Measurements from ENCODE around the gene ZCCHC8.

The ZCCHC8 gene

GRCh38 chr12:122518908-122519307 lies 18.2 kb upstream of the ZCCHC8 start:
- Histone ChIP-seq H2BK5ac (ENCODE audit: low read length) (no peak overlapping the region), H3K4ac (ENCODE audit: low read length) (no peak overlapping the region), H2AFZ (ENCODE audit: low read length) (no peak overlapping the region), H3K4me3 (ENCODE audit: low read length in 2 of 2) (no peak overlapping the region), H3K18ac (ENCODE audit: low read length) (no peak overlapping the region), H4K91ac (ENCODE audit: low read depth, low read length, poor library complexity) (no peak overlapping the region), H3K27ac (replicated peaks; ENCODE audit: low read length) (no peak overlapping the region), H3K4me1 (ENCODE audit: control insufficient read depth in 2 of 2, insufficient read depth in 1 of 2, low read depth in 1 of 2, low read length in 2 of 2) (peaks cover 3 to 6% of the 10 kb centered on the region in 2 donors), H2AK5ac (ENCODE audit: low read depth, low read length) (no peak overlapping the region), H3K14ac (ENCODE audit: low read length) (no peak overlapping the region), H3K36me3 (replicated peaks in 1 of 2; ENCODE audit: control insufficient read depth in 2 of 2, insufficient read depth in 2 of 2, low read length in 2 of 2) (peaks cover 33 to 99% of the 10 kb centered on the region in 2 donors), H2BK120ac (ENCODE audit: low read depth, low read length) (no peak overlapping the region), H2BK12ac (ENCODE audit: low read length) (no peak overlapping the region), H4K8ac (ENCODE audit: low read depth, low read length) (no peak overlapping the region), H3K9ac (ENCODE audit: low read depth, low read length, poor library complexity) (no peak overlapping the region), H2BK15ac (ENCODE audit: low read length) (no peak overlapping the region), H3K9me3 (replicated peaks in 1 of 2; ENCODE audit: control insufficient read depth in 2 of 2, insufficient read depth in 1 of 2, low read depth in 1 of 2, low read length in 2 of 2) (no peaks in the 10 kb centered on the region), H3K79me1 (ENCODE audit: low read depth, low read length) (peaks cover 5% of the 10 kb centered on the region), H3K4me2 (ENCODE audit: insufficient read depth, low read length, poor library complexity, severe bottlenecking) (no peak overlapping the region), H3K27me3 (ENCODE audit: control insufficient read depth in 3 of 3, insufficient read depth in 3 of 3, low read depth in 1 of 3, low read length in 3 of 3) (no peaks in the 10 kb centered on the region), H3K23ac (ENCODE audit: low read depth, low read length, poor library complexity) (no peak overlapping the region)
- no peak for DNase-seq (ENCODE audit: low spot score)
- no CpG with 5 or more reads among the region's 1 CpG for WGBS, 2 donors (ENCODE audit: extremely low coverage in 2 of 2, insufficient read length in 2 of 2, insufficient replicate concordance in 1 of 2)

- H3K9me3 ChIP-seq (replicated peaks in 1 of 2; ENCODE audit: control insufficient read depth in 2 of 2, insufficient read depth in 1 of 2, low read depth in 1 of 2, low read length in 2 of 2) = no peaks in the 10 kb centered on the region
- no peak overlapping the region for H2BK12ac ChIP-seq (ENCODE audit: low read length)
- H2BK120ac ChIP-seq (ENCODE audit: low read depth, low read length) = no peak overlapping the region
- H2BK5ac ChIP-seq (ENCODE audit: low read length) = no peak overlapping the region
- H3K4me3 ChIP-seq (ENCODE audit: low read length in 2 of 2) = no peak overlapping the region
- H3K14ac ChIP-seq (ENCODE audit: low read length) = no peak overlapping the region
- no peaks in the 10 kb centered on the region for H3K4me1 ChIP-seq (ENCODE audit: control insufficient read depth in 2 of 2, insufficient read depth in 1 of 2, low read depth in 1 of 2, low read length in 2 of 2)
- no peak overlapping the region for H4K91ac ChIP-seq (ENCODE audit: low read depth, low read length, poor library complexity)
- H2AK5ac ChIP-seq (ENCODE audit: low read depth, low read length) = no peak overlapping the region
- H4K8ac ChIP-seq (ENCODE audit: low read depth, low read length) = no peak overlapping the region
- H3K36me3 ChIP-seq (replicated peaks in 1 of 2; ENCODE audit: control insufficient read depth in 2 of 2, insufficient read depth in 2 of 2, low read length in 2 of 2) = peaks cover 37 to 99% of the 10 kb centered on the region in 2 donors
- DNase-seq (ENCODE audit: low spot score) = no peak
- no CpG with 5 or more reads among the region's 5 CpGs for WGBS, 2 donors (ENCODE audit: extremely low coverage in 2 of 2, insufficient read length in 2 of 2, insufficient replicate concordance in 1 of 2)
- H3K18ac ChIP-seq (ENCODE audit: low read length) = no peak overlapping the region
- no peaks in the 10 kb centered on the region for H3K27me3 ChIP-seq (ENCODE audit: control insufficient read depth in 3 of 3, insufficient read depth in 3 of 3, low read depth in 1 of 3, low read length in 3 of 3)
- no peak overlapping the region for H3K23ac ChIP-seq (ENCODE audit: low read depth, low read length, poor library complexity)
- H2BK15ac ChIP-seq (ENCODE audit: low read length) = no peak overlapping the region
- H3K4ac ChIP-seq (ENCODE audit: low read length) = no peak overlapping the region
- no peak overlapping the region for H3K27ac ChIP-seq (replicated peaks; ENCODE audit: low read length)
- no peak overlapping the region for H2AFZ ChIP-seq (ENCODE audit: low read length)
- H3K9ac ChIP-seq (ENCODE audit: low read depth, low read length, poor library complexity) = no peak overlapping the region
- H3K79me1 ChIP-seq (ENCODE audit: low read depth, low read length) = peaks cover 5% of the 10 kb centered on the region
- no peak overlapping the region for H3K4me2 ChIP-seq (ENCODE audit: insufficient read depth, low read length, poor library complexity, severe bottlenecking)
Measured at GRCh38 chr12:122517877-122518276, 17.1 kb upstream of the ZCCHC8 start.

- Histone ChIP-seq H2BK120ac (ENCODE audit: low read depth, low read length) (no peak overlapping the region), H3K9me3 (replicated peaks in 1 of 2; ENCODE audit: control insufficient read depth in 2 of 2, insufficient read depth in 1 of 2, low read depth in 1 of 2, low read length in 2 of 2) (no peaks in the 10 kb centered on the region), H3K4me2 (ENCODE audit: insufficient read depth, low read length, poor library complexity, severe bottlenecking) (no peak overlapping the region), H3K27ac (replicated peaks; ENCODE audit: low read length) (no peak overlapping the region), H3K27me3 (ENCODE audit: control insufficient read depth in 3 of 3, insufficient read depth in 3 of 3, low read depth in 1 of 3, low read length in 3 of 3) (no peaks in the 10 kb centered on the region), H2AK5ac (ENCODE audit: low read depth, low read length) (no peak overlapping the region), H2BK15ac (ENCODE audit: low read length) (no peak overlapping the region), H3K36me3 (replicated peaks in 1 of 2; ENCODE audit: control insufficient read depth in 2 of 2, insufficient read depth in 2 of 2, low read length in 2 of 2) (peaks cover 42 to 99% of the 10 kb centered on the region in 2 donors), H3K4ac (ENCODE audit: low read length) (no peak overlapping the region), H4K91ac (ENCODE audit: low read depth, low read length, poor library complexity) (no peak overlapping the region), H3K4me1 (ENCODE audit: control insufficient read depth in 2 of 2, insufficient read depth in 1 of 2, low read depth in 1 of 2, low read length in 2 of 2) (no peaks in the 10 kb centered on the region), H2AFZ (ENCODE audit: low read length) (no peak overlapping the region), H2BK5ac (ENCODE audit: low read length) (no peak overlapping the region), H3K23ac (ENCODE audit: low read depth, low read length, poor library complexity) (no peak overlapping the region), H2BK12ac (ENCODE audit: low read length) (no peak overlapping the region), H3K4me3 (ENCODE audit: low read length in 2 of 2) (no peak overlapping the region), H3K18ac (ENCODE audit: low read length) (no peak overlapping the region), H3K14ac (ENCODE audit: low read length) (no peak overlapping the region), H3K79me1 (ENCODE audit: low read depth, low read length) (peaks cover 5% of the 10 kb centered on the region), H4K8ac (ENCODE audit: low read depth, low read length) (no peak overlapping the region), H3K9ac (ENCODE audit: low read depth, low read length, poor library complexity) (no peak overlapping the region)
- no CpG with 5 or more reads among the region's 13 CpGs for WGBS, 2 donors (ENCODE audit: extremely low coverage in 2 of 2, insufficient read length in 2 of 2, insufficient replicate concordance in 1 of 2)
- no peak for DNase-seq (ENCODE audit: low spot score)
Measured at GRCh38 chr12:122516544-122517361, 16.0 kb upstream of the ZCCHC8 start.

- Histone ChIP-seq H3K27me3 (ENCODE audit: control insufficient read depth in 3 of 3, insufficient read depth in 3 of 3, low read depth in 1 of 3, low read length in 3 of 3) (no peaks in the 10 kb centered on the region), H3K4me2 (ENCODE audit: insufficient read depth, low read length, poor library complexity, severe bottlenecking) (no peak overlapping the region), H3K14ac (ENCODE audit: low read length) (no peak overlapping the region), H3K79me1 (ENCODE audit: low read depth, low read length) (peaks cover 7% of the 10 kb centered on the region), H2BK12ac (ENCODE audit: low read length) (no peak overlapping the region), H3K4ac (ENCODE audit: low read length) (no peak overlapping the region), H3K9me3 (replicated peaks in 1 of 2; ENCODE audit: control insufficient read depth in 2 of 2, insufficient read depth in 1 of 2, low read depth in 1 of 2, low read length in 2 of 2) (no peaks in the 10 kb centered on the region), H3K36me3 (replicated peaks in 1 of 2; ENCODE audit: control insufficient read depth in 2 of 2, insufficient read depth in 2 of 2, low read length in 2 of 2) (peaks cover 41 to 99% of the 10 kb centered on the region in 2 donors), H2BK15ac (ENCODE audit: low read length) (no peak overlapping the region), H2BK120ac (ENCODE audit: low read depth, low read length) (no peak overlapping the region), H2AFZ (ENCODE audit: low read length) (no peak overlapping the region), H3K27ac (replicated peaks; ENCODE audit: low read length) (no peak overlapping the region), H2BK5ac (ENCODE audit: low read length) (no peak overlapping the region), H3K4me3 (ENCODE audit: low read length in 2 of 2) (no peak overlapping the region), H4K8ac (ENCODE audit: low read depth, low read length) (no peak overlapping the region), H3K9ac (ENCODE audit: low read depth, low read length, poor library complexity) (no peak overlapping the region), H3K23ac (ENCODE audit: low read depth, low read length, poor library complexity) (no peak overlapping the region), H3K18ac (ENCODE audit: low read length) (no peak overlapping the region), H3K4me1 (ENCODE audit: control insufficient read depth in 2 of 2, insufficient read depth in 1 of 2, low read depth in 1 of 2, low read length in 2 of 2) (no peaks in the 10 kb centered on the region), H4K91ac (ENCODE audit: low read depth, low read length, poor library complexity) (no peak overlapping the region), H2AK5ac (ENCODE audit: low read depth, low read length) (no peak overlapping the region)
- WGBS, 2 donors (ENCODE audit: extremely low coverage in 2 of 2, insufficient read length in 2 of 2, insufficient replicate concordance in 1 of 2) = no CpG with 5 or more reads among the region's 2 CpGs
- no peak for DNase-seq (ENCODE audit: low spot score)
Measured at GRCh38 chr12:122515275-122515674, 14.5 kb upstream of the ZCCHC8 start.
